Trophoblast cell (in vitro differentiated cells and primary cell): ENCODE results near the gene KPNA4.
"Not testable (repeated sequence)": the region's sequence is repeated elsewhere in the genome, so short reads cannot be mapped to it uniquely, and the experiment has no call there.

Experiments
- DNase-seq, 2 donors: peaks; one replicate each; pipeline ENCODE4 v3.0.0-alpha.2; 2016
- H2AFZ ChIP-seq: 2 replicates; pipeline ENCODE4 v1.6.1; 2013; ENCODE audit warnings: low read length, moderate library complexity, mild to moderate bottlenecking; ENCODE audit not compliant: insufficient read depth, poor library complexity
- H2AK5ac ChIP-seq: 2 replicates; pipeline ENCODE4 v1.6.1; 2013; ENCODE audit warnings: mild to moderate bottlenecking, low read length
- H2BK120ac ChIP-seq: 2 replicates; pipeline ENCODE4 v1.6.1; 2013; ENCODE audit warnings: low read length, mild to moderate bottlenecking, moderate library complexity; ENCODE audit not compliant: insufficient read depth, poor library complexity
- H2BK12ac ChIP-seq: 2 replicates; pipeline ENCODE4 v1.6.1; 2013; ENCODE audit warnings: mild to moderate bottlenecking, low read length, moderate library complexity
- H2BK5ac ChIP-seq: 2 replicates; pipeline ENCODE4 v1.6.1; 2013; ENCODE audit warnings: low read length, low read depth, moderate library complexity, mild to moderate bottlenecking; ENCODE audit not compliant: poor library complexity
- H3K14ac ChIP-seq: 2 replicates; pipeline ENCODE4 v1.6.1; 2013; ENCODE audit warnings: mild to moderate bottlenecking, low read length
- H3K18ac ChIP-seq: 2 replicates; pipeline ENCODE4 v1.6.1; 2013; ENCODE audit warnings: mild to moderate bottlenecking, low read length
- H3K23ac ChIP-seq: 2 replicates; pipeline ENCODE4 v1.6.1; 2013; ENCODE audit warnings: low read length
- H3K27ac ChIP-seq: 2 replicates; pipeline ENCODE4 v1.5.1; 2013; ENCODE audit warnings: low read depth, mild to moderate bottlenecking, inconsistent platforms, low read length, moderate library complexity
- H3K27me3 ChIP-seq: 2 replicates; pipeline ENCODE4 v1.6.1; 2013; ENCODE audit warnings: inconsistent platforms, mild to moderate bottlenecking, low read length, moderate library complexity; ENCODE audit not compliant: insufficient read depth
- H3K36me3 ChIP-seq, 2 experiments: 1 replicate in 1 of 2; 2 replicates in 1 of 2; pipeline ENCODE4 v1.6.1; 2013; ENCODE audit warnings: low read length in 2 of 2, mild to moderate bottlenecking in 2 of 2, moderate library complexity in 1 of 2; ENCODE audit not compliant: insufficient read depth in 2 of 2, control insufficient read depth in 1 of 2
- H3K4ac ChIP-seq: 2 replicates; pipeline ENCODE4 v1.6.1; 2013; ENCODE audit warnings: low read depth, mild to moderate bottlenecking, low read length, moderate library complexity
- H3K4me1 ChIP-seq, 2 experiments: 1 replicate in 1 of 2; 2 replicates in 1 of 2; pipeline ENCODE4 v1.6.1; 2013; ENCODE audit warnings: low read length in 2 of 2, mild to moderate bottlenecking in 2 of 2, moderate library complexity in 1 of 2; ENCODE audit not compliant: insufficient read depth in 2 of 2, control insufficient read depth in 1 of 2
- H3K4me2 ChIP-seq: 2 replicates; pipeline ENCODE4 v1.6.1; 2013; ENCODE audit warnings: inconsistent platforms, mild to moderate bottlenecking, low read length, moderate library complexity
- H3K4me3 ChIP-seq: 2 replicates; pipeline ENCODE4 v1.5.1; 2013; ENCODE audit warnings: mild to moderate bottlenecking, low read depth, low read length, inconsistent platforms
- H3K79me1 ChIP-seq: one replicate; pipeline ENCODE4 v1.6.1; 2013; ENCODE audit warnings: low read length
- H3K79me2 ChIP-seq: 2 replicates; pipeline ENCODE4 v1.6.1; 2013; ENCODE audit warnings: low read length, mild to moderate bottlenecking; ENCODE audit not compliant: control insufficient read depth, insufficient read depth, poor library complexity
- H3K9ac ChIP-seq: 2 replicates; pipeline ENCODE4 v1.6.1; 2013; ENCODE audit warnings: mild to moderate bottlenecking, low read length
- H3K9me3 ChIP-seq: 2 replicates; pipeline ENCODE4 v1.6.1; 2013; ENCODE audit warnings: low read depth, mild to moderate bottlenecking, control low read depth, inconsistent platforms, low read length; ENCODE audit not compliant: insufficient read depth
- H4K12ac ChIP-seq: 2 replicates; pipeline ENCODE4 v1.6.1; 2013; ENCODE audit warnings: low read depth, mild to moderate bottlenecking, low read length, moderate library complexity
- H4K8ac ChIP-seq: 2 replicates; pipeline ENCODE4 v1.6.1; 2013; ENCODE audit warnings: low read depth, mild to moderate bottlenecking, low read length, moderate library complexity
- H4K91ac ChIP-seq: one replicate; pipeline ENCODE4 v1.6.1; 2013; ENCODE audit warnings: low read depth, mild to moderate bottlenecking, low read length, moderate library complexity
- WGBS: extraction: QIAGEN DNeasy Blood & Tissue Kit; methylation state at CpG from one replicate; pipeline ENCODE4 v1.1.7; 2013; ENCODE audit warnings: missing lambda C conversion rate; ENCODE audit not compliant: insufficient read length, insufficient coverage; ENCODE audit errors: extremely low coverage; 5-methylcytosine and 5-hydroxymethylcytosine counted together

The KPNA4 gene

GRCh38 chr3:160576621-160577020 lies 11.2 kb upstream of the KPNA4 start:
- H3K79me1 ChIP-seq, result no peaks in the 10 kb centered on the region
- no peak overlapping the region for H4K91ac ChIP-seq
- no peak overlapping the region for H3K4me3 ChIP-seq
- H3K9ac ChIP-seq, result no peak overlapping the region
- no peaks in the 10 kb centered on the region for H3K27me3 ChIP-seq
- no peak overlapping the region for H3K4ac ChIP-seq
- H2BK5ac ChIP-seq, result no peak overlapping the region
- H3K9me3 ChIP-seq, result no peaks in the 10 kb centered on the region
- H3K23ac ChIP-seq, result no peak overlapping the region
- H2BK12ac ChIP-seq, result no peak overlapping the region
- H3K18ac ChIP-seq, result no peak overlapping the region
- no peak for DNase-seq
- H2BK120ac ChIP-seq, result no peak overlapping the region
- H4K8ac ChIP-seq, result no peak overlapping the region
- no peaks in the 10 kb centered on the region for H3K4me1 ChIP-seq
- no peak overlapping the region for H2AFZ ChIP-seq
- H3K27ac ChIP-seq, result no peak overlapping the region
- H3K4me2 ChIP-seq, result no peak overlapping the region
- no peaks in the 10 kb centered on the region for H3K79me2 ChIP-seq
- no peak overlapping the region for H4K12ac ChIP-seq
- no peak overlapping the region for H2AK5ac ChIP-seq
- no peaks in the 10 kb centered on the region for H3K36me3 ChIP-seq
- no peak overlapping the region for H3K14ac ChIP-seq

GRCh38 chr3:160575589-160575988 lies 10.2 kb upstream of the KPNA4 start:
- Histone ChIP-seq H3K36me3 (no peaks in the 10 kb centered on the region), H2AFZ (no peak overlapping the region), H3K4ac (no peak overlapping the region), H2BK5ac (no peak overlapping the region), H3K18ac (no peak overlapping the region), H3K4me1 (no peaks in the 10 kb centered on the region), H2BK120ac (no peak overlapping the region), H2BK12ac (no peak overlapping the region), H3K14ac (no peak overlapping the region), H4K12ac (no peak overlapping the region), H3K4me2 (no peak overlapping the region), H3K4me3 (no peak overlapping the region), H4K8ac (no peak overlapping the region), H3K79me2 (no peaks in the 10 kb centered on the region), H3K9ac (no peak overlapping the region), H3K23ac (no peak overlapping the region), H4K91ac (no peak overlapping the region), H3K9me3 (no peaks in the 10 kb centered on the region), H2AK5ac (no peak overlapping the region), H3K79me1 (no peaks in the 10 kb centered on the region), H3K27ac (no peak overlapping the region), H3K27me3 (no peaks in the 10 kb centered on the region)
- DNase-seq, result no peak
- WGBS, result no CpG with 5 or more reads among the region's 1 CpG

GRCh38 chr3:160574636-160575035 lies 9.3 kb upstream of the KPNA4 start:
- Histone ChIP-seq H2AFZ (no peak overlapping the region), H4K91ac (no peak overlapping the region), H3K18ac (no peak overlapping the region), H2AK5ac (no peak overlapping the region), H2BK12ac (no peak overlapping the region), H3K79me2 (no peaks in the 10 kb centered on the region), H3K4me2 (no peak overlapping the region), H3K4ac (no peak overlapping the region), H3K36me3 (no peaks in the 10 kb centered on the region), H3K23ac (no peak overlapping the region), H3K9me3 (no peaks in the 10 kb centered on the region), H3K79me1 (no peaks in the 10 kb centered on the region), H4K8ac (no peak overlapping the region), H2BK5ac (no peak overlapping the region), H2BK120ac (no peak overlapping the region), H3K9ac (no peak overlapping the region), H3K27ac (no peak overlapping the region), H4K12ac (no peak overlapping the region), H3K4me1 (no peaks in the 10 kb centered on the region), H3K27me3 (no peaks in the 10 kb centered on the region), H3K14ac (no peak overlapping the region), H3K4me3 (no peak overlapping the region)
- WGBS, result no CpG with 5 or more reads among the region's 3 CpGs
- DNase-seq, result no peak

- not testable (repeated sequence) for H2BK5ac ChIP-seq, H3K4me2 ChIP-seq, H3K27ac ChIP-seq, H3K9ac ChIP-seq, H3K23ac ChIP-seq, H3K14ac ChIP-seq, H3K9me3 ChIP-seq, H3K36me3 ChIP-seq, H3K18ac ChIP-seq, H3K4me3 ChIP-seq, H2AK5ac ChIP-seq, H4K8ac ChIP-seq, H3K79me1 ChIP-seq, H3K79me2 ChIP-seq, DNase-seq, H2BK12ac ChIP-seq, H3K4ac ChIP-seq, H2BK120ac ChIP-seq, H4K12ac ChIP-seq, H3K27me3 ChIP-seq, H4K91ac ChIP-seq, H2AFZ ChIP-seq, H3K4me1 ChIP-seq
- WGBS, result no CpG with 5 or more reads among the region's 35 CpGs
Observed at GRCh38 chr3:160573955-160574525, 8.7 kb upstream of the KPNA4 start.
